NK-92 treated with Interleukin-12 subunit alpha and Interleukin-12 subunit beta, amount 100 ng/mL, for 24 hours (cell line): Measurements from ENCODE around the gene GPR18.
A peak's percentile ranks its signal among the peaks of the same experiment; 100 is the strongest.
"Not testable (repeated sequence)": the region's sequence is repeated elsewhere in the genome, so short reads cannot be mapped to it uniquely, and the experiment has no call there.

ENCODE experiments used
- DNase-seq: peaks from one replicate; lab custom pipeline; 2025; lab: John Stamatoyannopoulos, UW

The GPR18 gene

DNA sequence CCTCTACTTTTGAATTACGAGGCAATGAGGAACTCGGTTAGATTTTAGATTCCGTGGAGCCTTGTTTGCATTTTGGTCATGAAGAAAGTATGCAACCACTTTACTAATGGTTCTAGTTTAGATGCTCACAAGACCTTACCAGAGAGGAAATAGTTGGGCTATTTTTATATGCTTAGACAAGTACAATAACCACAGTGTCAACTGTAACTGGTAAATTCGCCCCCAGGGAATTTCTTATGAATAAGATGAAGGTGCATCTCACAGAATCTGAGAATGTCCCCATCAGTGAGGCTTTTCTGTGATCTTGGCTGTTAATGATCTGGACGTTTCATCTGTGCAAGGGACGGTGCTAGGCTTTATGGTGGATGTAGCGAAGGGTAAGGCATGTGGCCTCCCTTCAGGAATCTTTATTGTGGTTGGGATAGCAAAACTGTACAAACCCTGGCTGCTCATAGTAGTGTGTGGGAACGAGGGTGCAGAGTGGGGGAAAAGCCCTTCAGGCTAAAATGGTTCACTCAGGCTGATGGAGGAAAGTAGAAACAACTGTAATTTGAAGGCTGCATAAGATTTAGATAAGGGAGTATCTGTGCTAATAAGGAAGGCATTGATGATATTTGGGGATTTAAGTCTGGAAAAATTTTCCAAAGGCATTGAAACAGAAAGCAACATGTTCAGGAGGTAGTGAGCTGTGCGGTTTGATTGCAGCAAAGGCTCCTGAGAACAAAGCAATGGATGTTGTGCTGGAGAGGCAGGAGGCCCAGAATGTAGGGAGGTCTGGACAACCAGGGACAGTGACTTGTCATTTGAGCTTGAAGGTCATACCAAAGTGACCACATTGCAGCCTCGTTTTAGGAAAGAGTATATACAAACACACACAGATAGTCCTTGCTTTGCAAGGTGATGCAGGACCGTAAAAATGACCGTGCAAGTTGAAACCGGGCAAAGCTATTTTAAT, 29.2 kb downstream of the GPR18 start:
- no peak for DNase-seq

DNA sequence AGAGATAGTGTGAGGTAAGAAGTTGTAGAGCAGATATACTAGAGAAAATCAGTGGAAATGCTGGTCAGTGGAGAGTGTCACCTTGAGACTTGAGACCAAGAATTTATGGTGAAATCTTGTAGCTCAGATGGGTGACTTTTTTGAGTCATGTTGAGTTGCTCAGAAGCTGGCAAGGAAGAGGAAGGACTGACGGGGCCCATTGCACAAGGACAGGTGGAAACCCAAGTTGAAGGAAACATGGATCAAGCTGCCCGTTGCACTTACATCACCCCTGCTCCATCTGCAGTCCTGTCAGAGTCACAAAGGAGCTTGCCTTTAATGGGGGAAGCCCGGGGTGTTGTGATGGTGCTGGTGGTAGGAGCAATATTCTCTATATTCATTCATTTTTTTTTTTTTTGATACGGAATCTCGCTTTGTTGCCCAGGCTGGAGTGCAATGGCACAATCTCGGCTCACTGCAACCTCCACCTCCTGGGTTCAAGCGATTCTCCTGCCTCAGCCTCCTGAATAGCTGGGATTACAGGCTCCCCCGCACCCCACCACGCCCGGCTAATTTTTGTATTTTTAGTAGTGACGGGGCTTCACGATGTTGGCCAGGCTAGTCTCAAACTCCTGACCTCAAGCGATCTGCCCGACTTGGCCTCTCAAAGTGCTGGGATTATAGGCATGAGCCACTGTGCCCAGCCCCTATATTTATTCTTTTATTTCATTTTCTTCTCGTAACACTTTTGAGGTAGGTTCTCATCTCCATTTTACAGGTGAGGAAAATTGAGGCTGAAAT, 30.1 kb downstream of the GPR18 start:
- peak; percentile 62 for DNase-seq

DNA sequence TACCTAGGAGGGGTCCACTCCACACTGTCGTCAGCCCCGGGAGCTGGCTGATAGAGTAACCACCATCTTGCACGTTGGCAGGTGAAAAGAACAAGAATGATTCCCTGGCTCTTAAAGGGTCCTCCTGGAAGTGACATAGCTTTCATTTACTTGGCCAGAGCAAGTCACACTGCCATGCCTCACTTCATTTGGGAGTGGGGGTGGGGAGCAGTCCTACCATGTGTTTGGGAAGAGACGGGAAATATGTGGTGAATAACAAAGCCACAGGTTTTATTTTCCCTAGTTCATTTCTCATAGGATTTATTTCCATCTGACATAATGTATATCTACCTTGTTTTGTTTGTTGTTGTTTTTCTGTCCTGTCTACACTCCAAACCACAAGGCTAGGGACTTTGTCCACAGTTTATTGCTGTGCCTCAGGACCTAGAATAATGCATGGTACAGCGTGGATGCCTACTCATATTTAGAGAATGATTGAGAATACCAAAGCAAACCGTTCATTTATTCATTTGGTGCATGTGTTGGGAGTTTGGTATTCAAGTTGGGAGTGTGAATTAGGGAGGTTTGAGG, 30.8 kb downstream of the GPR18 start:
- no peak for DNase-seq

DNA sequence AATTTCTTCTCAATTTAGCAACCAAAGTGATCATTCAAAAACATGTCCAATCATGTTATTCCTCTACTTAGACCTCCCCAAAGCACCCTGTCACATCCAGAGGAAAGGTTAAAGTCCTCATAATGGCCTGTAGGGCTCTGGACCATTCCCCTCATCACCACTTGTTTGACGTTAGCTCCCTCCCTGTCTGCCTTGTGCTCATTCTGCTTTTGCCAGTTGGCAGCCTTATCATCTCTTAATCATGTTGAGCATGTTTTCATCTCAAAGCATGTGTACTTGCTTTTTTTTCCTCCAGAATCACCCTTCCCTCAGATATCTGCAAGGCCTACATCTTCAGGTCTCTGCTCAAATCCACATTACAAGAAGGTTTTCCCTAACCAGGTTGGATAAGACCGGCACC, 31.7 kb downstream of the GPR18 start:
- DNase-seq, result no peak

DNA sequence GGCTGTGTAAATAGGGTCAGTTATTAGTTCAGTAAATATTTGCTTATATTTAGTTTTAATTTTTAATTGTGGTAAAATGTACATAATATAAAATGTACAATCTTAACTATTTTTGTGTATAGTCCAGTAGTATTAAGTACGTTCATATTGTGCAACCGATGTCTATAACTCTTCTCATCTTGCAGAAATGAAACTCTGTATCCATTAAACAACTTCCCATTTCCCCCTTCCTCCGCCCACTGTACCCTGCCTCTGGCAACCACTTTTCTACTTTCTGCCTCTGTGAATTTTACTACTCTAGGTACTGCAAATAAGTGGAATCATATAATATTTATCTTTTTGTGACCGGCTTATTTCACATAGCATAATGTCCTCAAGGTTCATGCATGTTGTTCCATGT, 33.1 kb downstream of the GPR18 start:
- DNase-seq, result no peak

DNA sequence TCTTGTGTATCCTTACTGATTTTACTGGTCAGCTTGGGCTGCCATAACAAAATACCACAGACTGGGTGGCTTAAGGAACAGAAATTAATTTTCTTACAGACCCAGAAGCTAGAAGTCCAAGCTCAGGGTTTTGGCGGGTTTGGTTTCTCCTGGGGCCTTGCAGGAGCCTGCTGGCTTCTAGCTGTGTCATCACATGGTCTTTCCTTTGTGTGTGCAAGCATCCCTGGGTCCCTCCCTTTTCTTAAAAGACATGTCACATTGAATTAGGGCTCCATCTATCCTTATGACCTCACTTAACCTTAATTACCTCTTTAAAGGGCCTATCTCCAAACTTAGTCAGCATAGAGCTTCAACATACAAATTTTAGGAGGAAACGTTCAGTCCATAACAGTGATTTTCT, 34.2 kb downstream of the GPR18 start:
- no peak for DNase-seq

DNA sequence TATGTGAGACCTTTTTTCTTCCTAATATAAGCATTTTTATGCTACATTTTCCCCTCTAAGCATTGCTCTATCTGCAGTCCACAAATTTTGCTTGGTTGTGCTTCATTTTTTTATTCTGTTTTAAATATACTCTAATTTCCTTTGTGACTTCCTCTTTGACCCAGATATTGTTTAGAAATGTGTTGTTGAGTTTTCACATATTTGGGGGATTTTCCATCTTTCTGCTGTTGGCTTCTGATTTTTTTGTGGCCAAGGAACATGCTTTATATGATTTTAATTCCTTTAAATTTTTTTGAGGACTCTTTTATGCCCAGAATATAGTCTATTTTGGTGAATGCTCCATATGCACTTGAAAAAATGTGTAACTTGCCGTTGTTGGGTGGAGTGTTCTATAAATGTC, 34.6 kb downstream of the GPR18 start:
- no peak for DNase-seq

DNA sequence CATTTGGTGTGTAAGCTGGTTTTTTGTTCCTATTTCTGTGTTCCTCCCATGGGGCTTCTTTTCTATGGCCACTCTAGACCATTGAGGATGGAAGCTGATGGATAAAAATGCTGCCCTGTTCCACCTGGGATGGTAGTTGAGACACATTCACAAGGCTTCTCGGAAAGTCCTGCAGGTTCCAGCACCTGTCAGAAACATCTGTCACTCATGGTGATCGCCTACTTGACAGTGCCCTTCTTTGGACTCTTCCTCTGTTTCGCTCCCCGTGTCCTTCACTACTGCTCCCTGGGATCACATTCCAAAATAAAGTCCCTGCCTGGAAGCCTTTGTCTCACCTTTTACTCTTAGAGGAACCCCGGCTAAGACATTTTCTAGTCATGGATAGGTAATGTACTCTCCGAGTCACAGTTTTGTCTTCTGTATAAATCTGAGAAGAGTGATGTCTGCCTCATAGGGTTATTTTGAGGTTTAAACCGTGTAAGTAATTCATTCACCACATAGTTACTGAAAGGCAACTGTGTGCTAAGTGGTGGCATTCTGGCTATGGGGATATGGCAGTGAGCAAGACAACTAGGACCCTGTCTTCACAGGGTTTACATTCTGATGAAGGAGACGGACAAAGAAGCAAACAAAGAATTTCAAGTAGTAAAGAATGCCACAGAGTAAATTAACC, 36.5 kb downstream of the GPR18 start:
- no peak for DNase-seq

DNA sequence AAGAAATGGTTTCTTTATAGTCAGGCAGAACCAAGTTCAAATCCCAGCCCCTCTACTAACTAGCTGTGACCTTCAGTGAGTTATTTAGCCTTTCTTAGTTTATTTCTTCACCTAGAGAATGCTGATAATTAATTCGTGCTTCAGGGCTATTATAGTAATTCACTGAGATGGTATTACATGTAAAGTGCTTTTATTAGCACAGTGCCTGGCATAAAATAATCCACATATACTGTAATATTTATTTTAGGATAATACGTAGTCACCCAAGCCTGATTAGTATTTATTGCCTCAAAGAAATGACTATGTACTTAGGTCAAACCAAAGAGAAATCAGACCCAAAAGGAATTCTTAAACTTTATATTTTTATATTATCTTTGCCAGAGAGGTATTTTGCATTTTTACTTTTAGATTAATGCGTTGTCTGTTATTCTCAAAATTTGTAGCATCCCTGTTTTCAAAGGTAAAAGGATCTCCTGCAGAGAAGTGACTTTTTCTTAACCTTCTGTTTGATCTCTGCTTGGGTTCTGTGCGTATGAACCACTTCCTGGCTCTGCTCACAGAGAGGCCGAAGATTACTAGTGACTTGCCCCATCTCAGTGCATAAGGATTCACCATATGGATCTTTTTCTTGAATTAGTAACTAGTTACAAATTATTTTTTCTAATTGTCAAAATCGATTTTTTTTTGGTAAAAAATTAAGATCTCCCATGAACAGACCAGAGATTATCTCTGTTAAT, 37.8 kb downstream of the GPR18 start:
- DNase-seq, result no peak

DNA sequence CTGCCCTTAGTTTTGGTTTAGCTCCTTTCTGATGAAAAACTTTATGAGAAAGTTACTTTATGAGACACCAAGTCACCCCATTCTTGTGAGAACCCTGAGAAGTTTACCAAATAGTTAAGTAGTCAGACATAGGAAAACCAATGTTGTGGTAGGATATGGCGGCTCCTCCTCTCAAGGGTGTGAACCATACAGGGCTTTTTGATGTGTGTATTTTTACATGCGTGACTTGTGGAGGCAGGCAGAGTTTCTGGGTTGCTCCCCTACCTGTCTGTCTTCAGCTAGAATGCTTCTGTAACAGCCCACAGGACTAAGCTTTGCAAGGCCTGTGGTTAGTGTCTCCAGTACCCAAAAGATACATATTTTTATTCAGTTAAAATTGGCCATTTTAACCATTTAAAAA, 39.2 kb downstream of the GPR18 start:
- peak; percentile 63 for DNase-seq

DNA sequence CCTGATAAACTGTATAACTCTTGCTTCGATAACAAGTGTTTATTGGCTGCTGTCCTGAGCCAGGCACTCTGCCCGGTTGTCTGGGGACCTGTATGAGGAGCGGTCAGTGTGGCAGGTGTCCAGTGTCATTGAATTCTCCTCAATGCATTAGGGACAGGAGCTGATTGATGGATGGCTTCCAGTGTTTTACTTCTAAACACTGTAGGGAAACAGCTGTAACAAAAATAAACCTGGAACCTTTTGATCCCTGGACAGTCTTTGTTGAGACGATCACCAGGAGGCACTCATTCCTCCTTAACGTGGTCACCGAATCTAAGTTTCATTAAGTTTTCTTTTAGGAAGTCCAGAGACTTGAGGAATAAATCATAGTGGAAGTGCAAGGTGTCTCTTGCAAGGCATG, 39.6 kb downstream of the GPR18 start:
- DNase-seq, result no peak

DNA sequence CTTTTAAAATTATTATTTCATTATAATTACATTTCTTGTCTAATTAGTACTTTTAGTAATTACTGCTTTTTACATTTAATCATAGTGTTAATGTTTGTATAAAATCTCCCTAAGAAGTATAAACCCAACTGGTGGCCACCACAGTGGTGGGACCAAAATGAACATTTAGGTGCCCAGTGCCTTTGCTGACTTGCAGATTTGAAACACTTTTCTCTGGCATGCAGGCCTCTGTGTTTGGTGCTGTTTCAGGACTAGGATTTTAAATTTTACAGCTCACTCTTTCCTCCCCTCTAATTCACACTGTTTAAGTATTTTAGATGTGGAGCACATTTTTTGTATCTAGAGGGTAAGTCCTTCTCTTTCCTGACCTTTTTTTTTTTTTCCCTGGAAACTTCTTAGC, 40.1 kb downstream of the GPR18 start:
- no peak for DNase-seq

DNA sequence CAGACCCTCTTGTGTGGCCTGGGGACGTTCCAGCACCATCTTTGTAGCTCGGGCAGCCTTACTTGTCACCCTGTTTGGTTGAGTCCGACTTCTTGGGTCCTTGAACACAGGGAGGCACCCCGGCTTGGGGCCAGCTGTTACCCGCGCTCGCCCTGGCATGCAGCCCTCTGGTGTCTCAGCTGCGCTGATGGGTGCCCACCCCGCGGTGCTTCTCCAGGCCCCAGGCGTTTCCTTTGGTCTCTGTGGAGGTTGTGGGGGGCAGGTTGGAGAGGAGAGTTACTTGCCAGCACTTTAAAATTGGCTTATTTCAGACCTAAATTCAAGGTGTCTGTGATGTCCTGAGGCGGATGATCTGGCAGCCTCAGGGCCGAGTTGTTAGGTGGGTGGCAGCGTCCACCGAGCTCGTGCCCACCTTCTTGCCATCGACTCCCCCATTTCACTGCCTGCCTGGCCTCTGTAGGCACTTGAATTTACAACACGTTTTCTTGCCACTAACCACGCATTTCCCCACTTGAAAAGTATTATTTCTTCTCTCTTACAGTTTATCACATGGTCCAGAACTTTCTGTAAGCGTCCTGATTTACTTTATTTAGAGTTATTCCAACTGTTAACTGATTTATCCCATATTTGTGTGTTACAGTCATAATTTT, 40.6 kb downstream of the GPR18 start:
- no peak for DNase-seq

DNA sequence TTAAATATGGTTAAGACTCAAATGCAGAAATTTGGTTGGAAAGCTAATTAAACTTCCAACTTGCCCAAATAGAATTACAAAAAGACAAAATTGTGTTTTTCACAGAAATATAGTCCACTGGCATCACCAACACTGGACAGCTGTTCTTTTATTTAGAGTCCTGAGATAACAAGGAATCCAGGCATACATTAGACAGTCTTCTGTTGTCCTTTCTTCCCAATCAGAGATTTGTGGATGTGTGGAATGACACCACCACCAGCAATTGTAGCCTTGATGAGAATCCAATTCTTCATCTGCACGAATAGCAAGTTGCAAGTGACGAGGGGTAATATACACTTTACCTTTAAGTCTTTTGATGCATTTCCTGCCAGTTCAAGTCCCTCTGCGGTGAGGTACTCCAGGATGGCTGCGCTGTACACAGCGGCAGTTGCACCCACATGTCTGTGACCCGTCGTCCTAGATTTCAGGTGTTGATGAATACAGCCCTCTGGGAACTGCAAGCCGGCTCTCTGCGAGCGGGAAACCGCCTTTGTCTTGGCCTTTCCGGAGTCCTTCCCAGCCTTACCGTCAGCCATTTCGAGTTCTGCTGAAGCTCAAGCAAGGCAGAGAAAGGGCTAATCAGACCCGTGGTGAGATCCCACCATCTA, 42.9 kb downstream of the GPR18 start:
- no peak for DNase-seq

DNA sequence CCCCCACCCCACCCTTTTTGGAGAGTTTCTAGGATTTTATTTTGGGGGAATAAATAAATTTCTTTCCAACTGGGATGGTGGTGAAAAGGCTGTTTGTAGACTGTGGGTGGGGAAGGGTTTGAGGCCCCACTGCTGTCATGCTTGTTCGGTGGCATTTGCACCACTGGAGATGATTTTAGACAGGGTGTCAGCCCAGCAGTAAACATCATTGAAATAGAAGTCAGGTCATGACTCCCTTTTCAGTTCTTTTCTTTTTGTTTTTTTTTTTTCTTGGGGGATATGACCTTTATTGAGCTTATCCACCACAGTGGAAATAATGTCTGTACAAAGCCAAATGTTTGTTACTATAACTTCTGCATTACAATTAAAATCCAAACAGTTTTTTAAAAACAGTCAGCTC, 43.4 kb downstream of the GPR18 start:
- no peak for DNase-seq

DNA sequence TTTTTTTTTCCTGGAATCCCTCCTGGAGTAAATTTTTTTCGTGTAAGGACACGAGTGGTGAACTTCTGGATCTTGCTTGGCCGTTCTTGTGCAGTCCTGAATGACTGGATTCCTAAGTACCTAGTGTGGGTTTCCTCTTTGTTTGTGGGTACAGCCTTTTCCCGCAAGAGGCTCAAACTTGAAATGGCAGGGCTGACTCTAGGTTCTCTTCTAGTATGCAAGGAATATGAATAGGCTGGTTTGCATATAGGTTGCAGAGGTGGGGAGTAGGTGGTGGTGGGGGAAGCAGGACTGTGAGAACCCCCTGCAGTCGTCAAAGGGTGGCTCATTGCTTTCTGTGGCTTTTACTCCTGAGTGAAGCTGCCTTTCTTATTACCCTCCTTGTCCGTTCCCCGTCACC, 43.9 kb downstream of the GPR18 start:
- DNase-seq, result no peak

DNA sequence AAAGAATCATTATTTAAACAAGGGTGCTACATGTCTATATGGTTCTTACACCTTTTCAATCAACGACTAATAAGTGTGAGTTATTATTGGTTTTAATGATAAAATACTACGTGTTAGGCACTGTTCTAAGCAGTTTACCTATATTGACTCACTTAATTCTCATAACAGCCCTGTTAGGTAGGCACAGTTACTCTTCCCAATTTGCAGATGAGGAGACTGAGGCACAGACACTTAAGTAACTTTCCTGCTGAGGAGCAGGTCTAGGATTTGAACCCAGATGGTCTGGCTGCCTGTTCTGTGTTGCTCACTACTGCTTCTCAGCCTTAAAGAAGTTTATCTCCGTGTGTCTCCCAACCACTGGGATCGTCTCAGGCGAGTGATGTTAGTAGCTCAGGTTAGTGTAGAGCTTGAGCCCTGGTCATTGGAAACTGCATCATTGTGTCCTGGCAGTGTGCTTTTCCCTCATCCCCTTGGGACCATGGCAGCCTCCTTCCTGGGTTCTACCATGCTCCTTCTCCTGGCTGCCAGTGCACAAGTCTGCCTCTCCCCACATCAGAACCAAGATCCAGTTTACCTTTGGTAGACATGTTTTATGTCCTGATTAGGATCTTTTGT, 46.7 kb downstream of the GPR18 start:
- no peak for DNase-seq

DNA sequence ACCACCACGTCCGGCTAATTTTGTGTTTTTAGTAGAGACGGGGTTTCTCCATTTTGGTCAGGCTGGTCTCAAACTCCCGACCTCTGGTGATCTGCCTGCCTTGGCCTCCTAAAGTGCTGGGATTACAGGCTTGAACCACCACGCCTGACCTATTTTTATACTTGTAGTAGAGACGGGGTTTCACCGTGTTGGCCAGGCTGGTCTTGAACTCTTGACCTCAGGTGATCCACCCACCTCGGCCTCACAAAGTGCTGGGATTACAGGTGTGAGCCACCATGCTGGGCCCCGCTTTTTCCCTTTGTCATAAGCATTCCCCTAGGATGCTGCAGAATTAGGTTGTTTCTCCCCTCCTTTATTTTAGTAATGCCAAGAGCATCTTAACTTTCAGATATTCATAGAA, 47.6 kb downstream of the GPR18 start:
- not testable (repeated sequence) for DNase-seq

DNA sequence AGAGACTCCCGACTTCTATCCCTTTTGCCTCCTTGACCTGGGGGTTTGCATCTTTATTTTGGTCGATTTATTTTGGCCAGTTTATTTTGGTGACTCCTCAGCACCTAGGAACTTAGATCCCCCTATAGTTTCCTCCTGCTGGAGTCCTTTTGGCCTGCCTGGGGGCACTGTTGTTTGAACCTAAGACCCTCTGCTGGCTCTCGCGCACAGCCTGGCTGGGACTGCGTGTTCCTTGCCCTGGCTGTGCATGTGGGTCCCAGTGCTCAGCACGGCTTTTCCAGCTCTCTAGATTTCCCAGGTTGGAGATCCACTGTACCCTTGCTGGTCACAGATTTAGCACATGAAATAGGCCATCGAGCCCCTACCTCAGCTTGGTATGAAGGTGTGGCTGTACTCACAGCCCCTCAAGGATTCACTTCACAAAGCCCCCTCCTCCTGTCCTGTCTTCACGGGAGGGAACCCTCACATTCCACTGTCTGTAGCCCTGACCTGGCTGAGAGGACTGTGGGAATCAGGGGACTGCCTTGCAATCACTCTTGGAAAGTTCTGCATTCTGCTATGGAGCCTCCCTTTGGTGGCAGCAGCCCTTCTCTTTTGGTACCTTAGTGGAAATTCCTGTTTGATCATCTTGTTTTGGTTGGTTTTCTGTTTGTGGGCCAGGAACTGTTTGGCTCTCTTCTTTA, 49.2 kb downstream of the GPR18 start:
- no peak for DNase-seq

DNA sequence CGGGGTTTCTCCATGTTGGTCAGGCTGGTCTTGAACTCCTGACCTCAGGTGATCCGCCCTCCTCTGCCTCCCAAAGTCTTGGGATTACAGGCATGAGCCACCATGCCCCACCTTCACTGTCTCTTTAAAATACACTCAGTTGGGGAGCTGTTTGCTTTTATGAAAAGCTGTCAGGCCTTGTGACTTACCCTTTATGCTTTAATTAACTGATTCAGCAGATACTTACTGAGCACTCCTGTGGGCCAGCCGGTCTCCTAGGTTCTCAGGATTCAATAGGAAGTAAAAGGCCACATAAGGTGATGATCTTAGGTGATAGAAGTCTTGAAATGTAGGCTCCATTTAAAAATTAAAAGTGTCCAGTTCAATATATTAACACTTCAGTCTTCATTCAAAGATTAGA, 50.0 kb downstream of the GPR18 start:
- DNase-seq, result no peak
